DMS153 treated with DMSO at 0.1 percent for 48 hours (cell line): ENCODE data around the gene DIDO1.
"Not testable (repeated sequence)": the region's sequence is repeated elsewhere in the genome, so short reads cannot be mapped to it uniquely, and the experiment has no call there.

Source experiments
- DNase-seq: peaks from one replicate; lab custom pipeline; 2025; ENCODE audit not compliant: unreplicated experiment; lab: John Stamatoyannopoulos, UW

The DIDO1 gene

DNA sequence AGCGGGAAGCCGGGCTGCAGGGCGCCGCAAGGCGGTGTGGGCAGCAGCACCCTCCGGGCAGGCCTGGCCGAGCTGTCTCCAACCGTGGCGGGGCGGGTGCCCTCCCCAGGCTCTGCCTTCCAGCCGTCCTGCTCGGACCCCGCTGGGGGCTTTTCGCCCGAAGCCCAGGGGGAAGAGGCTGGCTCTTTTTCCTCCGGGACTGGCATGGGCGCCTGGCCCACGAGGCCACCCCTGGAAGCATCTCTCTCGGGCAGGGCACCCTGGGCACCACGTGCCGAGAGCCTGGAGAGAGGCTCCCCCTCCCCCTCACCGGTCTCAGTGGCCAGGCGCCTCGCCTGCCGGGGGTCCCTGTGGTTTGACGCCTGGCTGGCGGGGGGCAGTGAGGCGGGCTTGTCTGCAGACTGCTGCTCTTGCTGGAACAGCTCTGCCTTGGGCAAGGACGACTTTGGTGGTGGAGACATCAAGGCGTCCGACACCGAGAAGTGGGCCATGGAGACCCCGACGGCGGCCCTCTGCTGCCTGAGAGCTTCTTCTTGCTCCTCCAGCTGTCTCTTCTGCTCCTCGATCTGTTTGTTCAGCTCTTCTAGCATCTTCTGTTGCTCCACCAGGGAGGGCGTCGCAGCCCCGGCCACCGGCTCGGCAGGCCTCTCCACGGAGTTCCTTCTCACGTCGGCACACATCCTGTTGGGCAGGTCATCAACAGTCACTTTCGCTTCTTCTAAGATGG is 45.2 kb downstream of the DIDO1 start:
- DNase-seq, result no peak

GRCh38 chr20:62880147-62880934 is 46.0 kb downstream of the DIDO1 start:
- DNase-seq, result no peak

DNA sequence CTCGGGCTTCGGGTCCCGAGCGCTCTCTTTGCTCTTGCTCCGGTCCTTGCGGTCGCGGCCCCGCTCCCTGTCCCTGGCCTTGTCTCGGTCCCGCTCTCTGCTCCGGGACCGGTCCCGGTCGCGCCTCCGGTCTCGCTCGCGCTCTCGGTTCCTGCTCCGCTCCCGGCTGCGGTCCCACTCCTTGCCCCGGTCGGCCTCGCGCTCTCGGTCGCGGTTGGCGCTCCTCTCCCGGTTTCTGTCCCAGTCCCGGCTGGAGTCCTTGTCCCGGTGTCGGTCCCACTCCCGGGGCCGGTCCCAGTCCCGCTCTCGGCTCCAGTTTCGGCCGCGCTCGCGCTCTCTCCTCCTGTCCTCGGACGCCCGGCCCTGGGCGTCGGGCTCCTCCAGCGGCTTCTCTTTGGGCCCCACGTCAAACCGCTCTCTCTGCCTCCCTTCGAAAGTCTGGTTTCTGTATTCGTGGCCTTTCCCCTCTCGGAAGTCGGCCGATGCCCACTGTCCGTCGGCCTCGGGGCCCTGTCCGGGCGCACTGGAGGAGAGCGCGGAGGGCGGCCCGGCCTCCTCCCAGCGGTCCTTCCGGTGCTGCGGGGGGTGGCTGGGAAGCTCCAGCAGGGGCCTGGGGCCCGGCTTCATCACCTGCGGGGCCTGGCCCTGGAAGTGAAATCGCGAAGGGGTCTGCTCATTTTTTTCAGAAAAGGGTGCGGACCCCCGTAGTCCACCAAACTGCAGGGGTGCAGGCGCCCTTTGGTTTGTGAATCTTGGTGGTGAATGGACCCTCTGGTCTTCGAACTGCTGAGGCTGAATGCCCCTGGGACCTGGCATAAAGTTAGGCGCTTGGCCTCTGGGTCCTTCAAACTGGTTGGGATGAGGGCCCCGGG is 46.8 kb downstream of the DIDO1 start:
- no peak for DNase-seq

DNA sequence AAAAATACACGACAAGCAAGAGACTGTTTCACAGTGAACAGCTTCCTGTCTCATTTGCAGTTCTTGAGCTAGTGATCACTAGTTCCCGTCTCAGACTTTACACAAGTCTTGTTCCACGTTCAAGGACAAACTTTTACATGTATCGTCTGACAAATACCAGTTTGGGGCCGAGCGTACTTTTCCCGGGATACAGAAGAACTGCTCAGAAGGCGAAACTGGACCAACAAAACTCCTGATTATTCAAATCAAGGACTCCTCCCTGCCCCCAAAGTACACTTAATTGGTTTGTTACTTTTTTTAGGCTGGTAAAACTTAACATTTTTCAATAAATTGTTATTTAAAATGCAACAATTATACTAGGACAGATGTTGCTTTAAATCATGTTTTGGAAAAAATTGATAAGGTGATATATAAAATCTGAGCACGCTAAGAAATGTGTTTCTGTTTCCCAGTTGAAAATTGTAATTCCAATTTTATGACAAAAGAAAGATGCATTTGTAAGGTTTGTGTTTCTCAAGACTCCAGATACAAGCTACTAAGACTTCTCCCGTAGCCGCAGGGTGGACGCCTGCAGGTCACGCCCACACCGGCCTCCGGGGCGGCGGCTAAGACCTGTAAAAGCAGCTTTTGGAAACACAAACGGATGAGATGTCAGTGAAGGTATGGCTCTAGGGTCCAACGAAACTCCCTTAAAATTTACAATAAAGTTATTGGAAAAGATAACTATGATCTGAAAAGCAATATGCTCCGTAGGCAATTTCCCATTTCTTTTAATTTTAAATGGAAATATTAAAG is 47.9 kb downstream of the DIDO1 start:
- DNase-seq, result no peak

- no peak for DNase-seq
Observed at GRCh38 chr20:62876902-62877816, 49.1 kb downstream of the DIDO1 start.

GRCh38 chr20:62876501-62876901 is 49.8 kb downstream of the DIDO1 start:
- DNase-seq, result no peak

GRCh38 chr20:62875419-62876361 is 50.6 kb downstream of the DIDO1 start:
- DNase-seq, result peak; percentile 78

GRCh38 chr20:62874964-62875344 is 51.4 kb downstream of the DIDO1 start:
- DNase-seq, result no peak

DNA sequence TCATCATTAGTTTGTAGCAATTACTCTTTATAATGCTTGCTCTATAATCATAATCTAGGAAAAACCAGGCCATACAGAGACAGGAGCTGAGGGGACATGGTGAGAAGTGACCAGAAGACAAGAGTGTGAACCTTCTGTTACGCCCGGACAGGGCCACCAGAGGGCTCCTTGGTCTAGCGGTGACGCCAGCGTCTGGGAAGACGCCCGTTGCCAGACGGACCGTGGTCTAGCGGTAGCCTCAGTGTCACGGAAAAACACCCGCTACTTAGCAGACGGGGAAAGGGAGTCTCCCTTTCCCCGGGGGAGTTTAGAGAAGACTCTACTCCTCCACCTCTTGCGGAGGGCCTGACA is 52.6 kb downstream of the DIDO1 start:
- not testable (repeated sequence) for DNase-seq

- DNase-seq, result no peak
Observed at GRCh38 chr20:62873280-62873679, 53.0 kb downstream of the DIDO1 start.

- no peak for DNase-seq
Observed at GRCh38 chr20:62872862-62873261, 53.4 kb downstream of the DIDO1 start.

GRCh38 chr20:62872184-62872847 is 54.0 kb downstream of the DIDO1 start:
- no peak for DNase-seq

DNA sequence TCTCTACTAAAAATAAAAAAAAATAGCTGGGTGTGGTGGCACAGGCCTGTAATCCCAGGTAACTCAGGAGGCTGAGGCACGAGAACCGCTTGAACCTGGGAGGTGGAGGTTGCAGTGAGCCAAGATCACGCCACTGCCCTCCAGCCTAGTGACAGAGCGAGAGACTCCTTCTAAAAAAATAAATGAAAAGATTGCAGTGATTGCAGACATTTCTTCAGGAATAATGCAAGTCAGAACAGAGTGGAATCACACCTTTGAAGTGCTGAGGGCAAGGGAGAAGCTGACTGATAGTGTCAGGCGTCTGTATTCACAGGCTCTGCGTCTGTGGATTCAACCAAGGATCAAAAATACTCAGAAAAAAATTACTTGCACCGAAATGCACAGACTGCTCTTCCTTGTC is 62.1 kb downstream of the DIDO1 start:
- DNase-seq, result no peak

DNA sequence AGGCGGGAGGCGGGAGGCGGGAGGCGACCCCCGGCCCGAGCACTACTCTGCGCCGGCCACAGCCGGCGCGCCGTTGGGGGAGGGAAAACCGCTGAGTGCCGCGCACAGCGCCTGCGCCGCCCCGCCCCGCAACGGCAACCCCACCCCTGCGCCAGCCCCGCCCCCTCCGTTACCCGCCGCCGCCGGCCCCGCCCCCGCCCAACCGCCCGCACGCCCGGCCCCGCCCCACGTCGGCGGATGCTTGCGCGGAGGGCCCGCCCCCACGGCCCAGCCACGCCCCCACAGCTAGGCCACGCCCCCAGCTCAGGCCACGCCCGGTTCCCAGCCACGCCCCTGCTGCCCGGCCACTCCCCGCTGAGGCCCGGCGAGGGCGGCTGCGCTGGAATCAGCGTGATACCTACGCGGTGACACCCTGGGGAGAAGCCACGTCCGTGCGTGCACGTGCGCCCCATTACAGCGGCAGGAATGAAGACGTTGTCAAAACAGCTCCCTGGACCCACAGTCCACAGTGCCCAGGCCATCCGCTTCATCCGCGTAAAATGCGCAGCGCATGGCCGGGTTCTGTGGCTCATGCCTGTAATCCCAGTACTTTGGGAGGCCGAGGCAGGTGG is 64.5 kb downstream of the DIDO1 start, which contains the start of gene TCFL5:
TCFL5 (minus strand) TSS at position 97 of the 611 bp plus-strand sequence. CDS start 152 bp downstream, outside the sequence.
- DNase-seq, result peak; percentile 56

GRCh38 chr20:62860924-62861691 is 65.2 kb downstream of the DIDO1 start:
- no peak for DNase-seq

DNA sequence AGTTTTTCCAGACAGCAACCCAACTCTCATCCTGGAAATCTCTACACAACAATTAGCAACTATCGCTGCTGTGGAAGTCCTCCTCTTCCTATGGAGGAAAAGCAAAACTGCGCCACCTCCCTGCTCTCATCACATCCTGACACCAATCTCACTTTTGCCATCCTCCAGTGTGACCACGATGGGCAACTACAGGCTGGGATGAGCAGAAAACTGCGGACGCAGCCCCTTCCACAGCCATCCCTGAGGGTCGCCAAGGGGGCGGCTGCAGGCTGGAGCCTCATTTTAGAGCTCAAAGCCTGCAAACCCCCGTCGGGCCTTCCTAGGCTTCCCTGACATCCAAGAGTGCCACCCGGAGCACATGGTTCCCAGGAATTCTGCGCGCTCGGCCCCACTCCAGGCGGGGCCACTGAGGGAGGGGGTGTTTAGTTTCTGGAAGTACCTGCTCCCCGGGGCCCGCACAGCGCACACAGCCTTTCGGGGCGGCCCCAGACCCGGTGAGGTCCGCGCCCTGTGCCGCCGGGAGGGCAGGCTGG is 65.8 kb downstream of the DIDO1 start:
- DNase-seq, result no peak

GRCh38 chr20:62859721-62860120 is 66.6 kb downstream of the DIDO1 start:
- no peak for DNase-seq
